HepG2 (cell line): ENCODE measurements around the gene FRMD4A. TPM values are rescaled to one million over a fixed set of nuclear protein-coding genes. Genes with fewer than 3 reads are reported as not detected.

Source experiments
- ATAC-seq: fragments of 200-7000 bp; cut with Tn5 transposase; 3 replicates; pipeline ENCODE4 v1.9.1; 2020; ENCODE audit warnings: mild to moderate bottlenecking, moderate library complexity
- BruUV-seq: library from RNA; stranded (reverse); fragments of 400-500 nt; replicated peaks from 2 replicates; lab custom pipeline; 2021; lab: Mats Ljungman, UMichigan
- CTCF ChIA-PET: fragments of 300-600 bp; formaldehyde crosslinking; extraction: SDS; loops from one replicate; lab custom pipeline; 2021; ENCODE audit warnings: low total read pairs, inconsistent platforms, low intra/inter-chr PET ratio; lab: Yijun Ruan, JAX
- POLR2A ChIA-PET: fragments of 350-600 bp; sonication (Branson Sonifier 250); formaldehyde crosslinking; loops from one replicate; lab custom pipeline; 2020; ENCODE audit warnings: antibody characterized with exemption, inconsistent platforms; lab: Yijun Ruan, JAX
- DNase-seq: peaks from one replicate; pipeline ENCODE4 v3.0.0-alpha.2; 2015; ENCODE audit warnings: low spot score
- FAIRE-seq: peaks from 3 replicates; lab custom pipeline; 2011; peaks lifted over from hg19 to GRCh38; lab: Jason Lieb, UNC
- H2AFZ ChIP-seq: one replicate; pipeline ENCODE4 v1.6.1; 2011; ENCODE audit warnings: low read length, inconsistent platforms
- H3K27ac ChIP-seq: fragments of 300-600 bp; 3 replicates; pipeline ENCODE4 v1.8.0; 2011; ENCODE audit warnings: mixed run types, mild to moderate bottlenecking, mixed read lengths, low read length, inconsistent platforms; ENCODE audit not compliant: insufficient read depth; ENCODE audit errors: extremely low read length
- H3K27me3 ChIP-seq, 2 experiments: fragments of 200-600 bp in 1 of 2; 2 replicates in 1 of 2; 3 replicates in 1 of 2; pipeline versions ENCODE4 v1.6.0 to v1.8.0; 2011; ENCODE audit warnings: low read length in 2 of 2, mild to moderate bottlenecking in 2 of 2, moderate library complexity in 2 of 2, inconsistent platforms in 1 of 2; ENCODE audit not compliant: insufficient read depth in 2 of 2, control insufficient read depth in 1 of 2
- H3K36me3 ChIP-seq, 2 experiments: fragments of 200-600 bp in 1 of 2; replicated peaks in 1 of 2; 2 replicates in 1 of 2; 3 replicates in 1 of 2; pipeline versions ENCODE4 v1.5.1 to v1.8.0; 2011; ENCODE audit warnings: low read length in 2 of 2, inconsistent platforms in 1 of 2; ENCODE audit not compliant: insufficient read depth in 2 of 2, control insufficient read depth in 1 of 2
- H3K4me1 ChIP-seq: 2 replicates; pipeline ENCODE4 v1.5.1; 2012; ENCODE audit warnings: low read length, inconsistent platforms; ENCODE audit not compliant: insufficient read depth
- H3K4me2 ChIP-seq: 2 replicates; pipeline ENCODE4 v1.6.0; 2011; ENCODE audit warnings: low read depth, low read length, inconsistent platforms
- H3K4me3 ChIP-seq, 3 experiments: fragments of 200-600 bp in 1 of 3; sonication (generic), shearing (Covaris generic) in 1 of 3; replicated peaks in 1 of 3; 2 replicates each; pipeline ENCODE4 v1.5.1; 2011 to 2016; ENCODE audit warnings: low read length in 3 of 3, inconsistent platforms in 2 of 3, low read depth in 2 of 3, mild to moderate bottlenecking in 2 of 3, control low read depth in 1 of 3, mixed read lengths in 1 of 3; ENCODE audit not compliant: insufficient read depth in 1 of 3
- H3K79me2 ChIP-seq: one replicate; pipeline ENCODE4 v1.6.1; 2011; ENCODE audit warnings: low read length, inconsistent platforms; ENCODE audit not compliant: insufficient read depth
- H3K9ac ChIP-seq: 2 replicates; pipeline ENCODE4 v1.6.0; 2011; ENCODE audit warnings: mild to moderate bottlenecking, low read depth, low read length, inconsistent platforms; ENCODE audit not compliant: insufficient read depth
- H3K9me3 ChIP-seq: 2 replicates; pipeline ENCODE4 v1.5.1; 2012; ENCODE audit warnings: mild to moderate bottlenecking, low read length
- H4K20me1 ChIP-seq: 2 replicates; pipeline ENCODE4 v1.6.0; 2011; ENCODE audit warnings: inconsistent platforms, mild to moderate bottlenecking, low read length, moderate library complexity; ENCODE audit not compliant: insufficient read depth
- ATF3 ChIP-seq: sonication (generic); formaldehyde crosslinking; IDR thresholded peaks from 2 replicates; pipeline ENCODE4 v1.4.0; 2020; ENCODE audit warnings: missing genetic modification reagents
- ATF4 ChIP-seq, 2 experiments: fragments of 450-650 bp in 1 of 2; sonication (generic) in 1 of 2; formaldehyde crosslinking; IDR thresholded peaks; 2 replicates each; pipeline versions ENCODE4 v1.5.0 to v1.8.0; 2020 to 2022; ENCODE audit warnings: mild to moderate bottlenecking in 1 of 2, missing genetic modification reagents in 1 of 2
- CCAR2 ChIP-seq: fragments of 200-400 bp; formaldehyde crosslinking; optimal IDR thresholded peaks from 2 replicates; pipeline ENCODE3; 2018; ENCODE audit warnings: low read depth, mild to moderate bottlenecking, low read length, moderate library complexity
- FOXJ3 ChIP-seq: sonication (generic); formaldehyde crosslinking; IDR thresholded peaks from 2 replicates; pipeline ENCODE4 v1.4.0; 2020; ENCODE audit warnings: missing genetic modification reagents, mild to moderate bottlenecking, borderline replicate concordance
- MNT ChIP-seq: fragments of 450-650 bp; IDR thresholded peaks from 2 replicates; pipeline ENCODE4 v1.6.1; 2016
- SMARCE1 ChIP-seq: fragments of 450-650 bp; IDR thresholded peaks from 2 replicates; pipeline ENCODE4 v1.6.1; 2017; ENCODE audit warnings: borderline replicate concordance
- ZBTB1 ChIP-seq: sonication (generic); formaldehyde crosslinking; IDR thresholded peaks from 2 replicates; pipeline ENCODE4 v1.4.0; 2020; ENCODE audit warnings: missing genetic modification reagents, borderline replicate concordance
- ZNF383 ChIP-seq: sonication (generic); formaldehyde crosslinking; IDR thresholded peaks from 2 replicates; pipeline ENCODE4 v1.4.0; 2020; ENCODE audit warnings: missing genetic modification reagents, mild to moderate bottlenecking, borderline replicate concordance
- WGBS: methylation state at CpG from one replicate; pipeline ENCODE4 v1.1.6; 2017; ENCODE audit warnings: low lambda C conversion rate; 5-methylcytosine and 5-hydroxymethylcytosine counted together
- in situ Hi-C: cut with HindIII; loops from 2 replicates; pipeline ENCODE4 v1.10.0; 2017; ENCODE audit warnings: low pct_unique_long_range_greater_than_20kb; ENCODE audit not compliant: extremely low pct_ligation_motif_present
- intact Hi-C: fragments of 100-400 bp; cut with micrococcal nuclease; formaldehyde crosslinking; loops from one replicate; pipeline ENCODE4 v1.10.0; 2022; ENCODE audit not compliant: unreplicated experiment
- polyA plus RNA-seq, 8 experiments: library from polyadenylated mRNA; depleted of rRNA in 3 of 8; stranded (reverse) in 7 of 8; unstranded in 1 of 8; fragments of >200 nt; fragmentation: Illumina TruSeq in 4 of 8; extraction: Trizol in 4 of 8; gene quantifications; 2 replicates each; pipeline versions ENCODE4 v1.2.1 to v1.2.3, GENCODE V29; 2011 to 2016; ENCODE audit warnings: low read depth in 4 of 8, missing spikeins in 1 of 8, mixed read lengths in 1 of 8; ENCODE audit not compliant: insufficient read depth in 1 of 8
- total RNA-seq, 5 experiments: library from RNA; depleted of rRNA; stranded (reverse); fragments of >200 nt; fragmentation: Illumina TruSeq; extraction: Trizol; gene quantifications; 2 replicates each; pipeline ENCODE4 v1.2.3, GENCODE V29; 2016; ENCODE audit warnings: low read depth in 1 of 5

Gene FRMD4A
- total and polyA plus RNA-seq, 2 of the 13 experiments (the other 11 are each of a cell fraction or from before 2014, with no cell fraction given): 0.09 to 0.26 TPM

- FAIRE-seq: no peak
- Histone ChIP-seq H4K20me1 (no peaks in the 10 kb centered on the region), H3K79me2 (no peaks in the 10 kb centered on the region), H3K9ac (no peak overlapping the region), H2AFZ (no peak overlapping the region), H3K27ac (no peak overlapping the region), H3K27me3 (peaks cover 0 to 24% of the 10 kb centered on the region in 2 experiments; a peak in 4 of 5 replicates), H3K4me2 (no peak overlapping the region), H3K9me3 (no peaks in the 10 kb centered on the region), H3K4me1 (no peaks in the 10 kb centered on the region), H3K4me3 (no peak overlapping the region), H3K36me3 (no peaks in the 10 kb centered on the region)
- in situ Hi-C loops: no loop called here
- no peak for ATAC-seq
- no peak for DNase-seq
- WGBS: 0% methylated on average over 2 of the region's 2 CpGs
- ChIA-PET POLR2A (no interaction called here), CTCF (no interaction called here)
- intact Hi-C loops: no loop called here
- no TSS peak for BruUV-seq
- TF ChIP-seq ZNF383 (no peak), ATF4 (CRISPR knock-in tag; IDR thresholded peaks at IDR 0.05) (no peak), ATF3 (CRISPR knock-in tag) (no peak), ZBTB1 (no peak), MNT (no peak), SMARCE1 (no peak), FOXJ3 (no peak), CCAR2 (no peak)
These were observed 6.0 kb upstream of the FRMD4A start for GRCh38 chr10:14336736-14337135.
